Left renal pelvis (tissue), 4 donors: ENCODE data around the gene ADD1. TPM values are rescaled to one million over a fixed set of nuclear protein-coding genes. Genes with fewer than 3 reads are reported as not detected.
"Not testable (repeated sequence)": the region's sequence is repeated elsewhere in the genome, so short reads cannot be mapped to it uniquely, and the experiment has no call there.

Experiments
- DNase-seq, 4 donors: peaks; one replicate each; pipeline ENCODE4 v3.0.0-alpha.2; 2013; ENCODE audit warnings: low read depth in 4 of 4, low spot score in 3 of 4
- polyA plus RNA-seq, 4 donors: library from polyadenylated mRNA; unstranded; fragments of 120-200 nt; gene quantifications; one replicate each; pipeline ENCODE4 v1.2.1, GENCODE V29; 2013; ENCODE audit not compliant: insufficient read length in 4 of 4

ADD1 gene
- polyA plus RNA-seq, 4 donors: 246 to 304 (median 267) TPM

GRCh38 chr4:2931512-2932301, 88.1 kb downstream of the ADD1 start:
- no peak for DNase-seq

DNA sequence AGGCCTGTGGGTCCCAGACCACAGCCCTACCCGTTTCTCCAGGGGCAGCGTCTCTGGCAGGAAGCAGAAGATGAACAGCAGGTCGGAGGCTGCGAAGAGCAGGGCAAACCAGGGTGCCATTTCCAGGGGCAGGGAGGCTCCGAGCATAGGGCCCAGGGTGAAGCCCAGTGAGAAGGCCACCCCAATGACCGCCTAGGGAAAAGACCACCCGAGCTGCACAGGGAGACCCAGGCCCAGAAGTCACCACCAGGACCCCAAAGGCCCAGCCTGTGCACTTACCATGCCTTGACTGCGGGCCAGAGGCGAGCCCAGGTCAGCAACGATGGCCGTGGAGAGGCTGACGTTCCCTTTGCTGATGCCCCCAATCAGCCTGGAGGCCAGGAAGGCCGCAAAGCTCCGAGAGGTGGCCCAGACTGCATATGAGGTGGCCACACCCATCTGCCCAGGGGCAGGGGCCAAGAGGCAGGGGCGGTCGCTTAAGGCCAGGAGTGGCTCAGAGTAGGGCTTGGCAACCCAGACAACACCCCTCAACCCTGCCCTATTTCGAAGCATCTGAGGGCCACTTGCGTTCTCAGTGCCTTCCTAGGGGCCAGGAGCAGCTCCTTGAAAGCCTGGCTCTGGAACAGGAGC, 88.8 kb downstream of the ADD1 start:
- DNase-seq: no peak

DNA sequence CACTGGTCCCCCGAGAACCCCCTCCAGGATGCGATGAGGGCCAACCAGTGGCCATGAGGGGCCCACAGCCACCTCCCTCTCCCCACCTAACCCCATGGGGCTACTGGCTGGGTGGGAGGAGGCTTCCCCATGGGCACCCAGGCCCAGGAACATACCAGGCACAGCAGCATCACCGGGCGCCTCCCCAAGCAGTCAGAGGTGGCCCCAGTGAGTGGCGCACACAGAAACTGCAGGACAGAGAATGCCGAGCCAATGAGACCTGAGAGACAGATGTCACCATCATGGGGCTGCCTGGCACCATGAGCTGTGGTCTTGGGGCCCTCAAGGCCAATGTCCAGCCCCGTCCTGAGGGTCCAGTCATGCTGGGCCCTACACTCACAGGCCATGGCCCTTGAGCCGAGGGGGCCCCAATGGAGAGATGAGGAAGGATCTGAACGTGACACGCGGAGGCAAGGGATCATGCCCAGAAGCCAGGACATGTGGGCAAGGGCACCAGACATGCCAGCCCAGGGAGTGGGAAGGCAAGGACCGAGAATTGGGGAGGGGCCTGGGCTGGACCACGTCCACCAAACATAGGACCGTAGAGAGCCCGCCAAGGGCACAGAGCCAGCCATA, 89.4 kb downstream of the ADD1 start:
- no peak for DNase-seq

DNA sequence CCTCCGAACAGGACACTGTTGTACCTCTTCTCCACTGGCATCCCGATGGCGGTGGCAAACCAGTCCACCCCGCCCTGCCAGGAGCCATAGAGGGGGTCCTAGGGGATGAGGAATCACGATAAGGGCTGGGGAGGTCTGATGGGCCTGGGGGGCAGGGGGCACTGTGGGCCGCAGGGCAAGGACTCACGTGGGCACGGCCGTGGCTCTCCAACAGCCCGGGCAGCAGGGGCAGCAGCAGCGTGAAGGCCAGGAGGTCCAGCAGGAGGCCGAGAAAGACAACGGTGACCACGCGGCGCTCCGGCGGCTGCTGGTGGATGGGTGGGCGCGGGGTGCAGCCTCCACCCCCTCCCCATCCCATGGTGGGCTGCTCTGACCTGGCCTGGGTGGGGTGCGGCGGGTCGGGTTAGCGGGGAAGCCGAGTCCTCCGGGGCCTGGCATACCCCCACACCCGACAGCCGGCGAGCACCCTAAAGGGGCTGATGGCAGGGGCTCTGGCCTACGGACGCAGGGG, 90.0 kb downstream of the ADD1 start:
- DNase-seq: no peak

DNA sequence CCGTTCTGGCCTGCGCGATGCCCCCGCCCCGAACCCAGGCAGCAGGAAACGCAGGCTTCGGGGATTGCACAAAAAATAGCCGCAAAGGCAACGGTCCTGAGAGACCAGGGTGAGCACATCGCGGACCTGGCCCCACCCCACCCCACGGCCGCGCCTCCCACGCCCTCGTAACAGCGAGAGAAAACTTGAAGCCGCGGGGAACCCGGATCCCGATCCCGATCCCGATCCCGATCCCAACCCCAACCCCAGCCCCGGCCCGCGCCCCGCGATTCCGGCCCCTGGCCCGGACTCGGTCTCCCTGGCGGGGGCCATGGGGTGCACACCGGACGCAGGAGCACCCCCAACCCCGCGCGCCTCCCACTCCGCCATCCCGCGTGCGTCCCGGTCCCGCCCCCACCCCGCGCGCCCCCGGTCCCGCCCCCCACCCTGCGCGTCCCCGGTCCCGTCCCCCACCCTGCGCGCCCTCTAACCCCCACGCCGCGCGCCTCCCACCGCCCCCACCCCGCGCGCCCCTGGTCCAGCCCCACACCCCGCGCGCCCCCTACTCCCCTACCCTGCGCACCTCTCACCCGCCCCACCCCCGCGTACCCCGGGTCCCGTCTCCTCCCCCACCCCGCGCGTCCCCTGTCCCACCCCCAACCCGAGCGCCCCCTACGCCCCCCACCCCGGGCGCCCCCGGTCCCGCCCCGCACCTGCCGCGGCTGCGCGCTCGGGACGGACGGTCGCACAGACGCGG, 90.6 kb downstream of the ADD1 start:
- no peak for DNase-seq

GRCh38 chr4:2934813-2935761, 91.4 kb downstream of the ADD1 start:
- peak; percentile 73 to 87 (median 80) for DNase-seq

DNA sequence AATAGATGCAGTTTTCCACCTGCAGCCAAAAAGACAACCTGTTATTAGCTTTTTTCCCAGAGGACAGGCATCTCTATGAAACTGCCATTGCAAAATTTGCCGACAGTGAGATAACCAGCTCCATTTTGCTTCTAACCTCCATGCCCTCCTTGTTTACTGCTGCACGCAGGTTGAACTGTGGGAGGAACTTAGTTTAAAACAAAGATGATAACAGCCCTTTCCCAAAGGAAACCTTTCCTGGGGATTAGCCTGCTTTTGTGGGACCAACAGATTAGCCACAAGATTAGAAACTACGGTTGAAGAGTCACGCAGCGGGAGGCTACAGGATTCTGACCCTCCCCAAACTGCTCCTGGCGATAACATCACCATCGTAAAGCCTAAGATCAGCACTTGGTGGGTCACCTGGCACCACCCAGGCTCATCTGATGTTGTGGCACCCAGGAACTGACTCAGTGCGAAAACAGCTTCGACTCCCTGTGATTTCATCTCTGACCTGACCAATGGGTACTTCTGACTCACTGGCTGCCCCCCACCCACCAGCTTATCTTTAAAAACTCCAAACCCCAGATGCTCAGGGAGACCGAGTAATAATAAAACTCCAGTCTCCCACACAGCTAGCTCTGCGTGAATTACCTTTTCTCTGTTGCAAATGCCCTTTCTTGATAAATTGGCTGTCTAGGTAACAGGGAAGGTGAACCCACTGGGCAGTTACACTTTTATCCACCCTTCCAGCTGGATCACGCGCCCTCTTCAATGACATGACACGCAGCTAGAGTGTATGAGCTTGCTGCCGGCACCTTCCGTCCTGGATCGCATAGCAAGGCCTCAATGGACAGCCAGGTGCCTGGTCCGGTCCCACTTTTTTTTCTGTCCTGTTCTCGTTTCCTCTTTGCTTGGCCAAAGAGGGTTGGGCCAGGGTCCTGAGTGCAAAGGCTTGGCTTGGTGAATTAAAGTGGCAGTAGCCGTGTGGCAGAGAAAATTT, 92.4 kb downstream of the ADD1 start:
- DNase-seq: no peak

- no peak for DNase-seq
Observed at GRCh38 chr4:2936773-2937145, 93.1 kb downstream of the ADD1 start.

- DNase-seq: no peak
Observed at GRCh38 chr4:2937146-2937857, 93.7 kb downstream of the ADD1 start.

DNA sequence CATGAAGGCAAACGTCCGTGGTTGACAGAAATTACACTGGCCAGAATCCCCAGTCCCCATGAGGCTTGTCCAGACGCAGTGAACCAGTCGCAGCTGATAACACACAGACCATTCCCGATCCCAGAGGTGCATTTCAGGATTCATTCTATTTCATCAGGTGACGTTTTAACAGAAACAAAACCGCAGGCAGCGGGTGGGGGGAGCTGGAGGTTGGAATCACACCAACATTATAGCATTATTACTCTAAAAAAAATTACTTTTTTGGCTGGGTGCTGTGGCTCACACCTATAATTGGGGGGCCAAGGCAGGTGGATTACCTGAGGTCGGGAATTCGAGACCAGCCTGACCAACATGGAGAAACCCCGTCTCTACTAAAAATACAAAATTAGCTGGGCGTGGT, 94.3 kb downstream of the ADD1 start:
- DNase-seq: no peak

DNA sequence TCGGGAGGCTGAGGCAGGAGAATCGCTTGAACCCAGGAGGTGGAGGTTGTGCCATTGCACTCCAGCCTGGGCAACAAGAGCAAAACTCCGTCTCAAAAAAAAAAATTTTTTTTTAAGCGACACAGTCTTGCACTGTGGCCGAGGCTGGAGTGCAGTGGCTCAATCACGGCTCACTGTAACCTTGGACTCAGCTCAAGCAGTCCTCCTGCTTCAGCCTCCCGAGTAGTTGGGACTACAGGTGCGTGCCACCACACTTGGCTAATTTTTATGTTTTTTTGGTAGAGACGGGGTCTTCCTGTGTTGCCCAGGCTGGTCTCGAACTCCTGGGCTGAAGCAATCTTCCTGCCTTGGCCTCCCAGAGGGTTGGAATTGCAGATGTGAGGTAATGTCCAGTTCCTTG, 94.8 kb downstream of the ADD1 start:
- not testable (repeated sequence) for DNase-seq

GRCh38 chr4:2938906-2939305, 95.3 kb downstream of the ADD1 start:
- no peak for DNase-seq

GRCh38 chr4:2939383-2940243, 96.0 kb downstream of the ADD1 start:
- DNase-seq: no peak

GRCh38 chr4:2940267-2941137, 96.9 kb downstream of the ADD1 start:
- no peak for DNase-seq

DNA sequence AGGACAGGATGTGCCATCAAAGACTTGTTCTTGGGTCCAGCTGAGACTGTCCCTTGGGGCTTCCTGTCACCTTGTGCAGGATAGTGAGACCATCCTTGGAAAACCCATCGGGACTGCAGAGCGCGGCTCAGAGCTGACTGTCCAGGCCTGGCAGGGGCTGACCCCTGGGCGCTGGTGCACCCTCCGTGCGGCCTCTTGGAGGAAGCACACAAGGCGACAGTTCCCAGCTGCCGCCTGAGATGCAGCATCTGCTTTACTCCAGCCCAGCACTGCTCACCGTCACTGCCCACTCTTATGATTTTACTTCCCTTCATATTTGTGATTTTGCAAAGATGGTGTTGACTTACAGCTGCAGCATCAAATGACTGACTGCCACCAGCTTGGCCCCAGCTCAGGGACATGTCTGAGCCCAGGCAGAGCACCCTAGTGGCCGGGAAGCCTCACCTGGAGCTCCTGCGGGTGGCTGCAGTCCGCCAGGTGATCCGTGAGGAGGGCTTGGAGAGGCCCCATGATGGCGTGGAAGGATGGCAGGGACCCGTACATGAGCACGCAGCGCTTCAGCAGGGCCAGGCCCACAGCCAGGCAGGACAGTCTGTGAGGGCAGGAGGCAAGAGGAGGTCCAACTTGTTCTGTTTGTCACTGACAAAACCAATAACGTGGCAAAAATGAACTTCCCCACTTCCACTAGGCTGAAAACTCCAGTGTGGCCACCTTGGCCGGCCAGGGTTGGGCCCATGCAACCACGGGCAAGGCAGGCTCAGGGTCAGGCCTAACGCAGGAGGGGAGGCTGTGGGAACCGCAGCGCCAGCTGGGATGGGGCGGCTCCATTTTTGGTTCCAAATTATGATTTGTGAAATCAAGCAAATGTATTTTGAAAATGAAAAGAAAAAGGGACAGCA, 97.7 kb downstream of the ADD1 start:
- DNase-seq: no peak
